Measurements from ENCODE around the gene C14orf132.

C14orf132 gene

GRCh38 chr14:96030108-96030760 lies 8.9 kb upstream of the C14orf132 start:
- no peak for DNase-seq (ENCODE audit: extremely low read depth, low read depth)
- TF ChIP-seq CTCF (IDR thresholded peaks at IDR 0.05; ENCODE audit: low read depth, low read length): no peak

- TF ChIP-seq CTCF (IDR thresholded peaks at IDR 0.05; ENCODE audit: low read depth, low read length): no peak
These were observed 7.5 kb upstream of the C14orf132 start for GRCh38 chr14:96031691-96032090.

GRCh38 chr14:96035456-96035855 lies 3.7 kb upstream of the C14orf132 start:
- no peak for DNase-seq (ENCODE audit: extremely low read depth, low read depth)

More at GRCh38 chr14:96031691-96032090, 7.5 kb upstream of the C14orf132 start:
- no peak for DNase-seq (ENCODE audit: extremely low read depth, low read depth)

GRCh38 chr14:96037891-96038557 lies 1.1 kb upstream of the C14orf132 start:
- no peak for DNase-seq (ENCODE audit: extremely low read depth, low read depth)
- no peak for TF ChIP-seq CTCF (IDR thresholded peaks at IDR 0.05; ENCODE audit: low read depth, low read length)

More at GRCh38 chr14:96035456-96035855, 3.7 kb upstream of the C14orf132 start:
- TF ChIP-seq CTCF (IDR thresholded peaks at IDR 0.05; ENCODE audit: low read depth, low read length): no peak

GRCh38 chr14:96038558-96038919 lies 623 bp upstream of the C14orf132 start:
- no peak for DNase-seq (ENCODE audit: extremely low read depth, low read depth)
- TF ChIP-seq CTCF (IDR thresholded peaks at IDR 0.05; ENCODE audit: low read depth, low read length): no peak

- peak; percentile 25 for TF ChIP-seq CTCF (IDR thresholded peaks at IDR 0.05; ENCODE audit: low read depth, low read length)
- DNase-seq (ENCODE audit: extremely low read depth, low read depth): no peak
These were observed 610 bp downstream of the C14orf132 start for GRCh38 chr14:96039633-96040311.

GRCh38 chr14:96040828-96041371 lies 1.7 kb downstream of the C14orf132 start:
- no peak for TF ChIP-seq CTCF (IDR thresholded peaks at IDR 0.05; ENCODE audit: low read depth, low read length)
- no peak for DNase-seq (ENCODE audit: extremely low read depth, low read depth)
